ENCODE measurements around the gene EPO.
"Not testable (repeated sequence)": the region's sequence is repeated elsewhere in the genome, so short reads cannot be mapped to it uniquely, and the experiment has no call there.

The EPO gene

GRCh38 chr7:100723732-100724275, 3.5 kb downstream of the EPO start:
- no peak overlapping the region for H3K27ac ChIP-seq
- TF ChIP-seq CTCF (conservative IDR thresholded peaks at IDR 0.05) = no peak

- not testable (repeated sequence) for H3K27ac ChIP-seq
Measured at GRCh38 chr7:100724364-100724763, 4.1 kb downstream of the EPO start.

- no peak for TF ChIP-seq CTCF (conservative IDR thresholded peaks at IDR 0.05)
- no peak overlapping the region for H3K27ac ChIP-seq
Measured at GRCh38 chr7:100726996-100727761, 6.9 kb downstream of the EPO start.

GRCh38 chr7:100728196-100728595, 7.9 kb downstream of the EPO start:
- TF ChIP-seq CTCF (conservative IDR thresholded peaks at IDR 0.05) = no peak
- no peak overlapping the region for H3K27ac ChIP-seq

GRCh38 chr7:100730136-100730800, 10.0 kb downstream of the EPO start:
- H3K27ac ChIP-seq = no peak overlapping the region
- no peak for TF ChIP-seq CTCF (conservative IDR thresholded peaks at IDR 0.05)

GRCh38 chr7:100731937-100732636, 11.8 kb downstream of the EPO start:
- no peak overlapping the region for H3K27ac ChIP-seq
- TF ChIP-seq CTCF (conservative IDR thresholded peaks at IDR 0.05) = no peak

GRCh38 chr7:100735730-100736129, 15.5 kb downstream of the EPO start:
- no peak overlapping the region for H3K27ac ChIP-seq
- no peak for TF ChIP-seq CTCF (conservative IDR thresholded peaks at IDR 0.05)
